Keratinocyte (primary cell): ENCODE measurements around the gene ARHGEF18. TPM values are rescaled to one million over a fixed set of nuclear protein-coding genes. Genes with fewer than 3 reads are reported as not detected.

Experiments
- DNase-seq: peaks from one replicate; pipeline ENCODE4 v3.0.0-alpha.2; 2011; ENCODE audit warnings: low read depth, missing footprints, low spot score
- FAIRE-seq: peaks from 2 replicates; lab custom pipeline; 2011; peaks lifted over from hg19 to GRCh38; lab: Jason Lieb, UNC
- H2AFZ ChIP-seq: 2 replicates; pipeline ENCODE4 v1.6.0; 2012; ENCODE audit warnings: low read length, control low read depth, inconsistent platforms; ENCODE audit not compliant: control insufficient read depth
- H3K27ac ChIP-seq: 2 replicates; pipeline ENCODE4 v1.5.1; 2011; ENCODE audit warnings: low read length; ENCODE audit not compliant: control insufficient read depth, insufficient read depth
- H3K27me3 ChIP-seq: 3 replicates; pipeline ENCODE4 v1.6.0; 2011; ENCODE audit warnings: low read length; ENCODE audit not compliant: control insufficient read depth, insufficient read depth; ENCODE audit errors: extremely low read depth
- H3K36me3 ChIP-seq, 2 experiments: 2 replicates in 1 of 2; 3 replicates in 1 of 2; pipeline ENCODE4 v1.5.1; 2011; ENCODE audit warnings: low read length in 2 of 2, mild to moderate bottlenecking in 1 of 2; ENCODE audit not compliant: control insufficient read depth in 2 of 2, insufficient read depth in 2 of 2; ENCODE audit errors: extremely low read depth in 1 of 2
- H3K4me1 ChIP-seq: 3 replicates; pipeline ENCODE4 v1.5.1; 2011; ENCODE audit warnings: low read length; ENCODE audit not compliant: control insufficient read depth, insufficient read depth; ENCODE audit errors: extremely low read depth
- H3K4me2 ChIP-seq: 3 replicates; pipeline ENCODE4 v1.6.0; 2011; ENCODE audit warnings: low read depth, low read length; ENCODE audit not compliant: control insufficient read depth, insufficient read depth; ENCODE audit errors: extremely low read depth
- H3K4me3 ChIP-seq, 3 experiments: fragments of 200-600 bp in 1 of 3; sonication (generic) in 1 of 3; 2 replicates in 2 of 3; 3 replicates in 1 of 3; pipeline ENCODE4 v1.5.1; 2011 to 2016; ENCODE audit warnings: low read length in 3 of 3, mild to moderate bottlenecking in 3 of 3, control low read depth in 2 of 3, inconsistent platforms in 1 of 3, low read depth in 1 of 3, mixed read lengths in 1 of 3, mixed run types in 1 of 3, moderate library complexity in 1 of 3; ENCODE audit not compliant: control insufficient read depth in 2 of 3, insufficient read depth in 2 of 3; ENCODE audit errors: extremely low read depth in 1 of 3
- H3K79me2 ChIP-seq: 2 replicates; pipeline ENCODE4 v1.6.0; 2012; ENCODE audit warnings: low read length; ENCODE audit not compliant: control insufficient read depth, insufficient read depth
- H3K9ac ChIP-seq: 3 replicates; pipeline ENCODE4 v1.6.0; 2011; ENCODE audit warnings: low read length; ENCODE audit not compliant: control insufficient read depth, insufficient read depth; ENCODE audit errors: extremely low read depth
- H3K9me1 ChIP-seq: 3 replicates; pipeline ENCODE4 v1.6.0; 2011; ENCODE audit warnings: low read length; ENCODE audit not compliant: control insufficient read depth, insufficient read depth; ENCODE audit errors: extremely low read depth
- H3K9me3 ChIP-seq: 2 replicates; pipeline ENCODE4 v1.5.1; 2012; ENCODE audit warnings: low read depth, low read length; ENCODE audit not compliant: control insufficient read depth
- H4K20me1 ChIP-seq: 3 replicates; pipeline ENCODE4 v1.6.0; 2011; ENCODE audit warnings: low read length; ENCODE audit not compliant: control insufficient read depth, insufficient read depth; ENCODE audit errors: extremely low read depth
- EZH2 ChIP-seq: IDR thresholded peaks from one replicate; pipeline ENCODE4 v1.6.1; 2012; ENCODE audit warnings: inconsistent platforms, mild to moderate bottlenecking, low read length, moderate library complexity
- dilution Hi-C: fragments of 300-500 bp; cut with MboI; formaldehyde crosslinking; loops from one replicate; pipeline ENCODE4 v1.7.0; 2020; ENCODE audit warnings: low sequenced_read_pairs; ENCODE audit not compliant: extremely low pct_ligation_motif_present
- polyA plus RNA-seq, 5 experiments: library from polyadenylated mRNA; depleted of rRNA in 3 of 5; stranded (reverse) in 3 of 5; stranded (forward) in 1 of 5; unstranded in 1 of 5; fragments of >200 nt; gene quantifications; 1 replicate in 1 of 5; 2 replicates in 3 of 5; 3 replicates in 1 of 5; pipeline versions ENCODE4 v1.2.1 to v1.2.3, GENCODE V29; 2011 to 2012; ENCODE audit warnings: missing spikeins in 2 of 5, low read depth in 1 of 5, low replicate concordance in 1 of 5
- TF ChIP-seq, protein P1 (sequence below), 3 experiments: IDR thresholded peaks in 1 of 3; conservative IDR thresholded peaks in 1 of 3; optimal IDR thresholded peaks in 1 of 3; 2 replicates in 2 of 3; 3 replicates in 1 of 3; pipeline versions ENCODE3 to v1.5.1; 2011; ENCODE audit warnings: low read length in 3 of 3, mild to moderate bottlenecking in 3 of 3, moderate library complexity in 2 of 3, control low read depth in 1 of 3, inconsistent platforms in 1 of 3; ENCODE audit not compliant: insufficient read depth in 2 of 3; ENCODE audit errors: extremely low read depth in 1 of 3

ARHGEF18 gene
- polyA plus RNA-seq, 1 donor (not counting 4 experiments of a cell fraction or from before 2014, with no cell fraction given) = 7.9 TPM

- Histone ChIP-seq H3K4me3 (no peak overlapping the region), H3K27me3 (no peaks in the 10 kb centered on the region), H3K4me2 (no peak overlapping the region), H2AFZ (no peak overlapping the region), H3K79me2 (no peaks in the 10 kb centered on the region), H3K4me1 (peaks cover 17% of the 10 kb centered on the region), H3K9ac (no peak overlapping the region), H4K20me1 (no peaks in the 10 kb centered on the region), H3K9me1 (no peaks in the 10 kb centered on the region), H3K36me3 (no peaks in the 10 kb centered on the region), H3K9me3 (no peaks in the 10 kb centered on the region), H3K27ac (no peak overlapping the region)
- no peak for TF ChIP-seq EZH2
- TF ChIP-seq, protein P1, sequence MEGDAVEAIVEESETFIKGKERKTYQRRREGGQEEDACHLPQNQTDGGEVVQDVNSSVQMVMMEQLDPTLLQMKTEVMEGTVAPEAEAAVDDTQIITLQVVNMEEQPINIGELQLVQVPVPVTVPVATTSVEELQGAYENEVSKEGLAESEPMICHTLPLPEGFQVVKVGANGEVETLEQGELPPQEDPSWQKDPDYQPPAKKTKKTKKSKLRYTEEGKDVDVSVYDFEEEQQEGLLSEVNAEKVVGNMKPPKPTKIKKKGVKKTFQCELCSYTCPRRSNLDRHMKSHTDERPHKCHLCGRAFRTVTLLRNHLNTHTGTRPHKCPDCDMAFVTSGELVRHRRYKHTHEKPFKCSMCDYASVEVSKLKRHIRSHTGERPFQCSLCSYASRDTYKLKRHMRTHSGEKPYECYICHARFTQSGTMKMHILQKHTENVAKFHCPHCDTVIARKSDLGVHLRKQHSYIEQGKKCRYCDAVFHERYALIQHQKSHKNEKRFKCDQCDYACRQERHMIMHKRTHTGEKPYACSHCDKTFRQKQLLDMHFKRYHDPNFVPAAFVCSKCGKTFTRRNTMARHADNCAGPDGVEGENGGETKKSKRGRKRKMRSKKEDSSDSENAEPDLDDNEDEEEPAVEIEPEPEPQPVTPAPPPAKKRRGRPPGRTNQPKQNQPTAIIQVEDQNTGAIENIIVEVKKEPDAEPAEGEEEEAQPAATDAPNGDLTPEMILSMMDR (optimal IDR thresholded peaks at IDR 0.05 in 1 of 3, IDR thresholded peaks at IDR 0.05 in 1 of 3, conservative IDR thresholded peaks at IDR 0.05 in 1 of 3; ENCODE audit: extremely low read depth in 1 of 3, insufficient read depth in 2 of 3, low read length in 3 of 3) = no peak
- FAIRE-seq = no peak
- no peak for DNase-seq
- dilution Hi-C loops = no loop called here
Measured at GRCh38 chr19:7386769-7387168, 38.0 kb downstream of the ARHGEF18 start.

DNA sequence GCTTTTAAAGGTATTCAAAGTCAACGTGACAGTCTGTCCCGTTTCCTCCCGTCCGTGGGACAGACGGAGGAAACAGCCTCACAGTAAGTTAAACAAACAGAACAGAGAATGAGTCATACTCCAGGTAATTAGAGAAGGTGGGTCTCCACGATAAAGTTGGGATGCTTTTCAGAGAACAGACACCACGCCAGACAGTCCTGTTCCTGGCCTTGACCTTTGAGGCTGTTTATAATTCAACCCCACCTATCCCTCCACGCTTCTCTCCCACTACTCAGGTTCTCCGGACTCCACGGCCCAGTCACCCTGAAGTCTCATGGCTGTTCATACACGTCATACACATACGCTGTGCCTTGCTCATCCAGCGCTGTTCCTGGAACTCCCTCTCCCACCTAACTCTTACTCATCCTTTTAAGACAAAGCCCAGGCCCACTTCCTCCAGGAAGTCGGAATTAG, 42.5 kb downstream of the ARHGEF18 start:
- Histone ChIP-seq H3K4me1 (peaks cover 20% of the 10 kb centered on the region), H3K4me3 (peak overlapping the region; percentile 4 to 67 (median 15)), H3K4me2 (peak overlapping the region; percentile 80), H3K27ac (peak overlapping the region; percentile 98), H3K27me3 (no peaks in the 10 kb centered on the region), H3K79me2 (peaks cover 11% of the 10 kb centered on the region), H3K9me3 (no peaks in the 10 kb centered on the region), H3K9ac (peak overlapping the region; percentile 78), H2AFZ (peak overlapping the region; percentile 84), H4K20me1 (no peaks in the 10 kb centered on the region), H3K36me3 (no peaks in the 10 kb centered on the region), H3K9me1 (no peaks in the 10 kb centered on the region)
- FAIRE-seq (peak; percentile 96), DNase-seq (peak; percentile 82)
- TF ChIP-seq EZH2 = no peak
- TF ChIP-seq, protein P1 (optimal IDR thresholded peaks at IDR 0.05 in 1 of 3, IDR thresholded peaks at IDR 0.05 in 1 of 3, conservative IDR thresholded peaks at IDR 0.05 in 1 of 3; ENCODE audit: extremely low read depth in 1 of 3, insufficient read depth in 2 of 3, low read length in 3 of 3) = no peak
- dilution Hi-C loops = no loop called here
